Measurements from ENCODE around the gene A4GALT. TPM values are rescaled to one million over a fixed set of nuclear protein-coding genes. Genes with fewer than 3 reads are reported as not detected.

A4GALT gene
- total and polyA plus RNA-seq, 2 of the 13 experiments (the other 11 are each of a cell fraction or from before 2014, with no cell fraction given), result 0.09 to 1.1 TPM

DNA sequence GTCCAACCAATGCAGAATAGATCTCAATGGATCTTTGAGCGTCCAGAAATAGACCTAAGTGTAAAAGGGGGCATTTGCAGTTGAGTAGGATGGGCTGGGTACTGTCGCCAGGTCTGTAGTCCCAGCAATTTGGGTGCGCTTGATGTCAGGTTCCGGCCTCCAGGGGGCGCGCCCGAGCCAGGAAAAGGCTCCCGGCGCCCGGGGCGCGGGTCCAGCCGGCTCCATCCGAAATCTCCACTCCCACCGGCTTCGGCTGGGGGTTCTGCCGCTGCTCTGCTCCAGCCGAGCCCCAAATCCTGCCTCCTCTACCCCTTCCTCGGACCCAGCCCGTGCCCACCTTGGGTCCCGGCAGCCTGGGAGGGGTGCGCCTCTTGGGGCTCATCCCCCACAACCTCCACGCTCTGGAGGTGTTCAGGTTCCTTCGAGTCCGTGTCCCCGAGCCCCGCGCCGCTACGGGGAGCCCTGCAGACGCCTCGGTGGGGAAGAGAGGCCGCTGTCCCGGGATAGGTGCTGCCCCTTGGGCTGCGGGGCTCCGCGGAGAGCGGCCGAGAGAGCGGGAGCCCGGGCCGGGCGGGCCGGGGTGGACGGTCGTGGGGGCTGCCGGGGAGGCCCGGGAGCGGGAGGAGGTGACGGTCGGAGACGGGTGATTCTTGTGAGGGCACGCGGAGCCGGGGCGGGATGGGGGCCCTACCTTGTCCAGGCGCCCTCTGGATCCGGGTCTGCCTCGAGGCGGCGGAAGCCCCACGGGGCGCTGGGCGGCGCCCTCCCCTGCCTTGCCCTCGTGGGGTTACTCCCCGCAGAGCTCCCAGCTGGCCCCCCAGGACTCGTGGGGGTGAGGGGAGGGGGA, 58.5 kb downstream of the A4GALT start (continued):
- TF ChIP-seq ZNF850 (CRISPR knock-in tag; conservative IDR thresholded peaks at IDR 0.05) (no peak), ZSCAN12 (CRISPR knock-in tag; IDR thresholded peaks at IDR 0.05) (no peak), NR2F2 (IDR thresholded peaks at IDR 0.05; ENCODE audit: borderline replicate concordance, low read depth) (no peak), GFI1 (CRISPR knock-in tag; IDR thresholded peaks at IDR 0.05; ENCODE audit: borderline replicate concordance) (no peak), SPEN (CRISPR knock-in tag; IDR thresholded peaks at IDR 0.05; ENCODE audit: low read depth) (no peak), LCORL (IDR thresholded peaks at IDR 0.05) (no peak), LCORL (CRISPR knock-in tag; IDR thresholded peaks at IDR 0.05) (peak; percentile 27; the same call in 1 of the 2 replicates), ZNF256 (CRISPR knock-in tag; conservative IDR thresholded peaks at IDR 0.05) (no peak), FLYWCH1 (CRISPR knock-in tag; IDR thresholded peaks at IDR 0.05) (no peak), POLR2A (IDR thresholded peaks at IDR 0.05; ENCODE audit: insufficient read depth in 1 of 2, low read depth in 2 of 2, low read length in 2 of 2) (peak; percentile 20 to 44; a peak in 2 of 4 replicates), ZFP91 (CRISPR knock-in tag; IDR thresholded peaks at IDR 0.05; ENCODE audit: borderline replicate concordance) (peak; percentile 48; the same call in 1 of the 2 replicates), ZBTB3 (CRISPR knock-in tag; IDR thresholded peaks at IDR 0.05; ENCODE audit: borderline replicate concordance, low read depth) (no peak), ZNF687 (CRISPR knock-in tag; IDR thresholded peaks at IDR 0.05) (peak; percentile 51; the same call in 1 of the 2 replicates), ZBED4 (CRISPR knock-in tag; IDR thresholded peaks at IDR 0.05; ENCODE audit: borderline replicate concordance) (no peak)
- TF ChIP-seq, protein P1, sequence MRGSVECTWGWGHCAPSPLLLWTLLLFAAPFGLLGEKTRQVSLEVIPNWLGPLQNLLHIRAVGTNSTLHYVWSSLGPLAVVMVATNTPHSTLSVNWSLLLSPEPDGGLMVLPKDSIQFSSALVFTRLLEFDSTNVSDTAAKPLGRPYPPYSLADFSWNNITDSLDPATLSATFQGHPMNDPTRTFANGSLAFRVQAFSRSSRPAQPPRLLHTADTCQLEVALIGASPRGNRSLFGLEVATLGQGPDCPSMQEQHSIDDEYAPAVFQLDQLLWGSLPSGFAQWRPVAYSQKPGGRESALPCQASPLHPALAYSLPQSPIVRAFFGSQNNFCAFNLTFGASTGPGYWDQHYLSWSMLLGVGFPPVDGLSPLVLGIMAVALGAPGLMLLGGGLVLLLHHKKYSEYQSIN (CRISPR knock-in tag; IDR thresholded peaks at IDR 0.05; ENCODE audit: borderline replicate concordance), result no peak
- TF ChIP-seq, protein P2, sequence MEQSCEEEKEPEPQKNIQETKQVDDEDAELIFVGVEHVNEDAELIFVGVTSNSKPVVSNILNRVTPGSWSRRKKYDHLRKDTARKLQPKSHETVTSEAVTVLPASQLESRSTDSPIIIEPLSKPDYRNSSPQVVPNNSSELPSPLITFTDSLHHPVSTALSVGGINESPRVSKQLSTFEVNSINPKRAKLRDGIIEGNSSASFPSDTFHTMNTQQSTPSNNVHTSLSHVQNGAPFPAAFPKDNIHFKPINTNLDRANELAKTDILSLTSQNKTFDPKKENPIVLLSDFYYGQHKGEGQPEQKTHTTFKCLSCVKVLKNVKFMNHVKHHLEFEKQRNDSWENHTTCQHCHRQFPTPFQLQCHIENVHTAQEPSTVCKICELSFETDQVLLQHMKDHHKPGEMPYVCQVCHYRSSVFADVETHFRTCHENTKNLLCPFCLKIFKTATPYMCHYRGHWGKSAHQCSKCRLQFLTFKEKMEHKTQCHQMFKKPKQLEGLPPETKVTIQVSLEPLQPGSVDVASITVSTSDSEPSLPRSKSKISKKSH (CRISPR knock-in tag; IDR thresholded peaks at IDR 0.05; ENCODE audit: borderline replicate concordance), result no peak

Measured in HepG2 (cell line).